NOMO-1 treated with DMSO at 0.1 percent for 48 hours (cell line): Measurements from ENCODE around the gene LONP2.

ENCODE experiments used
- DNase-seq: peaks from one replicate; lab custom pipeline; 2025; ENCODE audit not compliant: unreplicated experiment; lab: John Stamatoyannopoulos, UW

The LONP2 gene, protein sequence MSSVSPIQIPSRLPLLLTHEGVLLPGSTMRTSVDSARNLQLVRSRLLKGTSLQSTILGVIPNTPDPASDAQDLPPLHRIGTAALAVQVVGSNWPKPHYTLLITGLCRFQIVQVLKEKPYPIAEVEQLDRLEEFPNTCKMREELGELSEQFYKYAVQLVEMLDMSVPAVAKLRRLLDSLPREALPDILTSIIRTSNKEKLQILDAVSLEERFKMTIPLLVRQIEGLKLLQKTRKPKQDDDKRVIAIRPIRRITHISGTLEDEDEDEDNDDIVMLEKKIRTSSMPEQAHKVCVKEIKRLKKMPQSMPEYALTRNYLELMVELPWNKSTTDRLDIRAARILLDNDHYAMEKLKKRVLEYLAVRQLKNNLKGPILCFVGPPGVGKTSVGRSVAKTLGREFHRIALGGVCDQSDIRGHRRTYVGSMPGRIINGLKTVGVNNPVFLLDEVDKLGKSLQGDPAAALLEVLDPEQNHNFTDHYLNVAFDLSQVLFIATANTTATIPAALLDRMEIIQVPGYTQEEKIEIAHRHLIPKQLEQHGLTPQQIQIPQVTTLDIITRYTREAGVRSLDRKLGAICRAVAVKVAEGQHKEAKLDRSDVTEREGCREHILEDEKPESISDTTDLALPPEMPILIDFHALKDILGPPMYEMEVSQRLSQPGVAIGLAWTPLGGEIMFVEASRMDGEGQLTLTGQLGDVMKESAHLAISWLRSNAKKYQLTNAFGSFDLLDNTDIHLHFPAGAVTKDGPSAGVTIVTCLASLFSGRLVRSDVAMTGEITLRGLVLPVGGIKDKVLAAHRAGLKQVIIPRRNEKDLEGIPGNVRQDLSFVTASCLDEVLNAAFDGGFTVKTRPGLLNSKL

DNA sequence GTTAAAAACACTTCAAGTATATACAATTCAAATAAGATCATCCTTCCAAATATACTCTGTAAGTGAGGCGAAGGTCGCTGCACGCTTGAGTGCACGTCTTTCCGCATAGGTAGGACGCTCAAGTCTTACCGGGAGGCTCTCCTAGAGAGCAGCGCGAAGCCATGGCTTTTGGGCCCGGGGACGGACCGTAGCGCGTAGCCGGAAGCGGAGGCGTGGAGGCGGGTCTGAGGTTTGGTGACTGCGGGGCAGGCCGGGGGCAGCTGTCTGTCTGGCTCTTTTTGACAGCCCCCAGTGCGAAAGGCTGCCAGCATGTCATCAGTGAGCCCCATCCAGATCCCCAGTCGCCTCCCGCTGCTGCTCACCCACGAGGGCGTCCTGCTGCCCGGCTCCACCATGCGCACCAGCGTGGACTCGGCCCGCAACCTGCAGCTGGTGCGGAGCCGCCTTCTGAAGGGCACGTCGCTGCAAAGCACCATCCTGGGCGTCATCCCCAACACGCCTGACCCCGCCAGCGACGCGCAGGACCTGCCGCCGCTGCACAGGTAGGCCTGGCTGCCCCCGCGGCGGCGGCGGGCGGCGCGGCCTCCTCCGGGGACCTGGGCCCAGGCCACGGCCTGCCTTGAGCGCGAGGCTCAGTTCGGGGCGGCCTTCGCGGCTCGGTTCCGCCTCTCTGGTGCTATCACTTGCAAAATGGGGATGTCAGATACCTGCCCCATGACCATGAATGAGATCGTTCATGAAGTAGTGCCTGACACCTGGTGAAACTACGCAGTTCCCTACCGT is at the start of gene LONP2:
TSS of gene LONP2 (plus strand) at position 221 of the 783 bp plus-strand sequence. CDS start at position 310, 89 bp downstream.
- peak; percentile 84 for DNase-seq

DNA sequence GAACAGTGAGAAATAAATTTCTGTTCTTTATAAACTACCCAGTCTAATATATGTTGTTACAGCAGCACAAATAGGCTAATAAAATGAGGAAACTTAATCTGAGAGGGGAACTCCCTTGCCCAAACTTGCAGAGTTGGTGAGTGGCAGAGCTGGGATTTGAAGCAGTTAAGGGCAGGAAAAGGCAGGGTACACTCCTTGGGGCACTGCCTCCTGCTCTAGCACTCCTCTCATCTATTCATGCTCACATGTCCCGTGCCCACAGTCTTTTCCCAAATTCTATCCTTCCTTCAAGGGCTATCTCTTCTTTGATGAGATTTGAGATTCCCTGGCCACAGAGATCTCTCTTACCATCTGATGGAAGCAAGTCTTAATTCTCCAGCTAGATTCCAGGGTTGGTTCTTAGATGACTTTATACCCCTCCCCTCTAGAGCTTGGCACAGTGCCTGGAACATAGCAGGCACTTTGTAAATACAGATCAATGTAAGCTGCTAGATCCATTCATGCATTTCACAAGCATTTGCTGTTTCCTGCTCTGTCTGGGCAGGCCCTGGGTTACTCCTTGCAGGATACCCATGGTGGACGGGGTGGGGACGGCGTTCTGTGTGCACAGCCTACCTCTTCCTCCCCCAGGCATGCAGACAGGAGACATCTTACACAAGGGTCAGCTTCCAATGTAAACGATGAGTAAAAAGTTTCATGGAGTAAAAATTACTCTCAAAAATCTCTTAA is 49.1 kb upstream of the LONP2 start:
- no peak for DNase-seq

DNA sequence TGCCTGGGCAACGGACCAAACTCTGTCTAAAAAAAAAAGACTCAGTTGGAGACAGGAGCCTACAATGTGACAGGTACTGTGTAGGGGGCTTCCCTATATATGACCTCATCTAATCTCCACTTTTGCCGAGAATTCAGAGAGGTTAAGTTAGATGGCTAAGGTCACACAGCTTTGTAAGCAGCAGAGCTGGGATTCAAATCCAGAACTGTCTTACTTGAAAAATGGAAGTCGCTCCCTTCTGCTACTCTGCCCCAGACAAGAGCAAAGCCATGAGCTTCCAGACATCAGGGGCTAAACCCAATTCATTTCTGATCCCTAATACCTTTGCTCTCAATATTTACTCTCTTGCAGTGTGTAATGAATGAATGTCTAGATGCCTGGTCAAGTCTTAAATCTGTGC is 46.8 kb upstream of the LONP2 start:
- DNase-seq = peak; percentile 87

DNA sequence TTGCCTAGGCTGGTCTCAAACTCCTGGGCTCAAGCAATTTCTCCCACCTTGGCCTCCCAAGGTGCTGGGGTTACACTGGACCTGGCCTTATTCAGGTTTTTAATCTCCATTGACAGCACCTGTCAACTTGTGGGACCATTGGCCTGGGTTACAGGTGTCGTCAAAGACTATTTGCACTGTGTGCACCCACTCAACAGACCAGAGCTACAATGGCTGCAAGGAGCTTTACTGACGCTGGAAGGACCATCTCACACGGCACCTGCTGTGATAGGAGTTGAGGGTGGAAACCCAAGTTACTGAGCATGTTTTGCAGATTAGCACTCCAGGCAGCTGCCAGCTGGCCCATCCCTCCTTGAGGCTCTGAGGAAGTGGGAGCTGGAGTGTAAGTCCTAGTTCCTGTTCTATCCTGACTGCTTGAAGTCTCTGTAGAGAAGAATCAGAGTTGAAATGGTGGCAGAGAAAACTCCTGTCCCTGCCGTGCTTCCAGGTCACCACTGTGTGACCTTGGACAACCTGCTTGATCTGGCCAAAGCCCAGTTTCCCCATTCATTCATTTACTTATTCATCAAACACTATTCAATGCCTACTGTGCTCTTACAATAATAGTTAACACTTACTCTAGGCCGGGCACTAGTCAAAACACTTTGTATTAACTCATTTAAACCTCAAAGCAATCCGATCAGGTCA is 42.4 kb upstream of the LONP2 start:
- DNase-seq = peak; percentile 2

DNA sequence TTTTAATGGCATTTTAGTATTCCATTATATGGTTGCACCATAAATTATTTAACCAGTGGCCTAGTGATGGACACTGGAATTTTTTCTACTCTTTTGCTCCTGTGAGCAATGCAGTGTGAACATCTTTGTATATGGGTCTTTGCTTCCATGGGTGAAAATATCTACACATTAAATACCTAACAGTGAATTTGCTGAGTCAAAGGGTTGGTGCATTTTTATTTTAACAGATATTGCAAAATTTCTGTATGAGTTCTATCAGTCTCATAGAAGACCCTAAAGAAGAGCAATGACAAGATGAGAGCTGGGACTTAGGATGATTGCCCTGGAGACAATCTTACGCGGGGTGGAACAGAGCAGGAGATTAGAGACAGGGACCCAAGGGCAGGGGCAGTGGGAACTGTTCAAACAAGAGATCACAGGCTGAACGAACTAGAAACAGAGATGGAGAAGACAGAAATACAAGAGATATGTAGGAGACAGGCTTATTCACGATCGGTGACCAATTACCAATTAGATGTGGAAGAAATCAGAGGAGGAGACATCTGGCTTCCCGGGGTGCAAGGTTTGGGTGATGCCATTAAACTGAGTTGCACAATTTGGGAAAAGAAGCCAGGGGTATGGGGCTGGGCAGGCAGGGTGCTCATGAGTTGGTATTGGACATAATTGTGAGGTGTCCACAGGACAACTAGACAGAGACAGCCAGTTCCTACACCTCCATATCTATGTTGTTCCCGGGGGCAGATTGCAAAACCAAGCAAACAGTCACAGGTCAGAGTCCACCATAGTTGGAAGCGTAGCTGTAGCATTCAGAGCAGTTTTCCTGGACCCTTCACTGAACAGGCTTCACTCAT is 39.9 kb upstream of the LONP2 start:
- DNase-seq = no peak

DNA sequence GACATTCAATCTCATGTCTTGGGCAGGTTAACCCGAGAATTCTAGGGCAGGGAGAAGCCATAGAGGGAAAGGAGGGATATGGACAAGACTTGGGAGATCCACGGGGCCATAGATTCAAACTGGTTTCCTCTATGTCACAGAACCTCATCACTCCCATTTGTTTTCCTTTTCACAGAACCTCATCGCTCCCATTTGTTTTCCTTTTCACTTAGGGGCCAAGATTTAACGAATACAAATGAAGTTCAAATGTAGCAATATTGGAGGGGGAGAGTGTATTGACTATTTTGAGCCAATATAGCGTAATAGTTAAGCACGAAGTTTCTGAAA is 39.3 kb upstream of the LONP2 start:
- DNase-seq = no peak

DNA sequence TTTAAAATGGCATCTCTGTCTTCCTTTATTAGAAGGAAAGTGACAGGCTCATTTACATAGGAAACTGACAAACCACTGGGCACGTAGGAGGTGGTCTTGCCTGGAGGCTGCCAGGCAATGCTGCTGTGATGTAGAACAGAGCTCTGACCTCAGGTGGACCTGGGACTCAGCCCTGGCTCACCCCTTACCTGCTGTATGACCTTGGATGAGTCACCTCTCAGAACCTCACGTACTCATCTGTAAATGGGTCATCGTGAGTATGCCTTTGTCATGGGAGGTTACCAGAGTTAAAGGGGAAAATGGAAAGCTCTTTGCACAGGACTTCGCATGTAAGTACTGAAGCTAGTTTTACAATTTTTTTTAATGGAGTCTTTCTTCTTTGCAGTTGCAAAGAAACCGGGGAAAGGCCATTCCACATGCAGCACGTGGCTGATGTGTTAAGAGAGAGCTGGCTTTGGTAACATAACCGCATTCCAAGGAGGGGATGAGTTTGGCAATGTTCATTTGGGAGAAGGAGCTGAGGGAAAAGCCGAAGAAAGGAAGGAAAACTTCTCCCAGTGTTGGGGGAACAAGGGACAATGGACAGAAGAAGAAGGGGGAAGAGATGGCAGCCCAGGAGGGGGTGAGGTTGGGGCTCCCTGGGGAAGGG is 37.4 kb upstream of the LONP2 start:
- DNase-seq = no peak

DNA sequence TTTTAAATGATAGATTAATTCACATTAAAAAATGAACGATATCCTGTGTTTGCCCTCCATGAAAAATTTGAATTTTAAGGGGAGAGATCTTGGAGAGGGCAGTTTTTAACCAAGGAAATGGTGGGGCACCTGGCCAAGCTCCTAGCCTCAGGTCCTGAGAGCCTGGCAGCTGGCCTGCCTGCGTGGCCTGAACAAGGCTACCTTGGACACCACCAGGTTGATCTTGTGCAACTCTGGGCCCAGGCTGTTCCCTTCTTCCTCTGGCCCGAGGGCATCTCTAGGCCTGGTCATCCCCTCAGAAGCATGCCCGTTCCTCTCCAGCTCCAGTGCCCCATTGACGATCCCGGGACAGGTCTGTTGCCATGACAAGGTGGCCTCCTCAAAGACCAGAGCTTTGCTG is 33.4 kb upstream of the LONP2 start:
- no peak for DNase-seq

DNA sequence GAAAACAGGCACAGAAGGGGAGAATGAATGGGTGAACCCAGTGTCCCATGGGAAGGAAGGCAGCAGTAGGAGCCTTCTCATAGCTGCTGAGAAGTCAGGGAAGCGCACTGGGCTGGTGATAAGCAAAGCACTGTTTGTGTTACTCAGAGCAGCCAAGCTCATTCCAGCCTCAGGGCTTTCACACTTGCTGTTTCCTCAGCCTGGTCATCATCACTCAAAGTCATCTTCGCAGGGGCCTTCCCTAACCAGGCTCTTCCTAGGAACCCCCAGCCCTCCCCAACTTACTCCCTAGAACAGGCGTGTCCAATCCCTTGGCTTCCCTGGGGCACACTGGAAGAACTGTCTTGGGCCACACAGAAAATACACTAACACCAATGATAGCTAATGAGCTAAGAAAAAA is 32.1 kb upstream of the LONP2 start:
- no peak for DNase-seq

DNA sequence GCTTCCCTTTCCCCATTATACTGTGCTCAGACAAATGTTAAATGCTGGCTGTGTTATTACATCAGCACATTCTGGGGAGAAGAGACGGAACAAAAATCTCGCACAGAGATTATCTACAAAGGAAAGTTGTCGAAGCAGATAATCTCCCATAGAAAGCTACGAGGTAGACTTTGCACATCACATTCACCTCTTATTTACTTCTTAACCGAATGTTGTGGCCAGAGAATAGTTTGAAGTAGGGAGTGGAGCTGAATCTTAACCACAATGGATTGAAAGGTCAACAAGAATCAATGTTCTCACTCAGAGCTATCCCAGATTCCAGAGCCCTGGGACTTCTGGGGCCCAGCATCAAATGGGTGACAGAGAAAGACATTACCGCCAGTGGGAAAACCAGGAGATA is 28.4 kb upstream of the LONP2 start:
- no peak for DNase-seq

DNA sequence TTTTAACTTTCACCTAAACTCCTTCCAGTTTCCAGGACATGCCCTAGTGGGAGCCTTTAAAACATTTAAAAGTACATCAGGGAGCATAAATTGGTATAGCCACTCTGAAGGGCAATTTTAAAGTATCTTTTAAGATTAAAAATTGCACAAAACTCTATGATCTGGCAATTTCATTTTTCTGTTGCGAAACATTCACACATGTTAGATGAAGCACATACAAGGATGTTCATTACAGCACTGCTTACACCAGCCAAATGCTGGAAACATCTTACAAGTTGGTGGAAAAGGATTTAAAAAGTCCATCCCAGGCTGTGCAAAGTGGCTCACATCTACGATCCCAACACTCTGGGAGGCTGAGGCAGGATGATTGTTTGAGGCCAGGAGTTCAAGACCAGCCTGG is 26.4 kb upstream of the LONP2 start:
- DNase-seq = no peak

DNA sequence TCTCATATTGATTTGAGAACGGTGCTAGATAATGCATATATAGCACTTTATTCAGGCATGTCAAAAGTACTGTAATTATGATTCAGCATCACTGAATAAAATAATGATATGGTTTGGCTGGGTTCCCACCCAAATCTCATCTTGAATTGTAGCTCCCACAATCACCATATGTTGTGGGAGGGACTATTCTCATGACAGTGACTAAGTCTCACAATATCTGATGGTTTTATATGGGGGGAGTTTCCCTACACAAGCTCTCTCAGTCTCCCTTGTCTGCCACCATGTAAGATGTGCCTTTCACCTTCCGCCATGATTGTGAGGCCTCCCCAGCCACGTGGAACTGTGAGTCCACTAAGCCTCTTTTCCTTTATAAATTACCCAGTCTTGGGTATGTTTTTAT is 25.6 kb upstream of the LONP2 start:
- DNase-seq = no peak

DNA sequence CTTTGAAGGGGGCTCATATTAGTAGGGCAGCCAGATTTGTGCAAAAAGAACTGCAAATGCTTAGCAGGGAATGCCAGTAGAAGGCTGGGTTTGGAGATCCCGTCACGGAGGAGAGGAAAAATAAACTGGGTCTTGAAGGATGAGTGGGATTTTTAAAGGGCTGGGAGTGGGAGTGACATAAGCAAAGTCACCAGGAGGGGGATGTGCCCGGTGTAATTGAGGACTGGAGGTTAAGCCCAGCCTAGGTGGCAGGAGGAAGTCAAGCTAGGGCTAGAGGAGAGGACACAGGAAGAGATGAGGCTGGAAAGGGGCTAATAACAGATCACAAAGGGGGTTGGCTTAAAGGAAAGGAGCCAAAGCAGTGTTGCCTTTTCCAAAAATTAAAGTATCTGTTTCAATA is 23.2 kb upstream of the LONP2 start:
- DNase-seq = no peak

DNA sequence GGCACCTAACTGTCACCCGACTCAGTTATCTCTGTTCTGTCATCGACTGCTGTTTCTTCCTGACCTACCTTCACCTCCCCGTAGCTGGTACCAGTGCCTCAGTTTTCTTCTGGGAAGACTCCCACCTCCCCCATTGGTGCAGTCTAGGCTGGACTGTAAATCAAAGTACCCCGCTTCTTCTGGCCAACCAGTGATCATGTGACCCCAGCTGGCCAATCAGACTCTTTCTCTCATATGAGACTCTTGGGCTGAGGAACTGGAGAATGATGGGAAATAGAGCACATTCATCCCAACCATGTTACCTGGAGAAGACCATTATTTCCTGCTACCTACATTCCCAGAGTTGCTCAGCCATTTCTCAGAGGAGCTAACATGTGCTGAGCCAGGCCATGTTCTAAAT is 20.6 kb upstream of the LONP2 start:
- DNase-seq = no peak

DNA sequence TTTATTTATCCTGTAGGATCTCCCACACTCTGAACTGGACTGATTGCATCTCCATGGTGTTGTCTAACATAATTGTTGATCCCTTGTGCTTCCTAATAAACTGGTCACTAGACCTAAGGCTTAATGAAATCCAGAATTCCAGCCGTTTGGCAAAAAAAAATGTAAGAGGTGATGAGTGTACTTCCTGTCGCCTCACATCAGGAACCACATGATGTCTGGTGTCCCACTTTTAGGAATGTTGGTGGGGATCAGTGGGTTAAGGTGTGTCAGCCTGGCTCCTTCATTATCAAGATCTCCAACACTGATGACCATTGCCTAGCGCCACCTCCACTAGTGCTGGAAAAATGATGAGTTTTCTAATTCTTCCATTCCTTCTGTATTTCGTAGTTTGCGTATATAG is 18.6 kb upstream of the LONP2 start:
- no peak for DNase-seq

DNA sequence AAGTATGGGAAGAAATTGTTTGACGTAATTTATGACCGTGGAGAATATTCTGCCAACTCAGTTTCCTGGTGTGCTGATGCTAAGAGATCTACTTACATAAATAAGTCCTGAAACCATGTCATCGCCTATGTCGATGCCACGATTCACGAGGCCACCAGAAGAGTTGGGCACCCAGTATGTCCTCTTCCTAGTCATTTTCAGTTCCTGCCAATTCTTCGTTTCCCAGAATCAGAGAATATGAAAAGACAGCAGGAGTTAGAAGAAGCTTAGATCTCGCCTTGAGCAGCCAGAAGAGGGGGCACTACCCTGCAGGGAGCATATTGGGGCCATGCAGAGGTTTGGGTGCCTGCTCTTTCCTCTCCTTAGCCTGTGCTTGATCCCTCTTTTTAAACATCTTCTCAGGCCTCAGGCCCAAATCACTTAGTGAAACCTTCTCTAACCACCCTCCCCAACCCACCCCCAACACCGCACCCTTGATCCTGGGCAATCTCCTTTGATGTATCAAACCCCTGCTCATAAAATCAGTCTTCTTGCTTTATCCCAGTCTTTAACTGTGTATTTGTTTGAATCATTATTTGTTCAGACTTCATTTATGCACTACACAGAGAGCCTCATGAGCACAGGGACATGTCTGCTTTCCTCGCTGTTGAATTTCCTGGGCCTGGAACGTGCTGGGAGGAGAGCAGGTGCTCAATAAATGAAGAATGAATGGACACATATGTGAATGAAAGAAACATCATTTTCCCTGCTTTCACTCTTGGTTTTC is 12.2 kb upstream of the LONP2 start:
- peak; percentile 12 for DNase-seq

DNA sequence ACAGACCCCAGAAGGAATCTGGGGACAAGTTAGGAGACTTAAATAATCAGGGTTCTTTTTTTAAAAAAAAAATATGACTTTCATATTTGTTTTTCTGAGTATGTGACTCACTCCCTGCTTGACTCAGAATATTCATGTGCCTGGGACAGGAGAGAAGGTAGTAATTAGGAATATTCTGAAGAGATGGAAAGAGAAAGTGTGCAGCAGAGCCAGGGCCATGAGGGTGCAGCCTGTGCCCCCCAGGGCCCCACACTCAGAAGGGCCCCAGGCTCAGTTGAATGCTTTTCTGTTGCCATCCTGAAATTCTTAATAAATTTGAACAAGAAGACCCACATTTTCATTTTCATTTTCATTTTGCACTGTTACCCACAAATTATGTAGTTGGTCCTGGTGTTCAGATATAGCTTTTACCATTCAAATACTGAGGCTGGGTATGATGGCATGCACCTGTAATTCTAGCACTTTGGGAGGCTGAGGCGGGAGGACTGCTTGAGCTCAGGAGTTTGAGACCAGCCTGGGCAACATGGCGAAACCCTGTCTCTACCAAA is 11.5 kb upstream of the LONP2 start:
- no peak for DNase-seq

DNA sequence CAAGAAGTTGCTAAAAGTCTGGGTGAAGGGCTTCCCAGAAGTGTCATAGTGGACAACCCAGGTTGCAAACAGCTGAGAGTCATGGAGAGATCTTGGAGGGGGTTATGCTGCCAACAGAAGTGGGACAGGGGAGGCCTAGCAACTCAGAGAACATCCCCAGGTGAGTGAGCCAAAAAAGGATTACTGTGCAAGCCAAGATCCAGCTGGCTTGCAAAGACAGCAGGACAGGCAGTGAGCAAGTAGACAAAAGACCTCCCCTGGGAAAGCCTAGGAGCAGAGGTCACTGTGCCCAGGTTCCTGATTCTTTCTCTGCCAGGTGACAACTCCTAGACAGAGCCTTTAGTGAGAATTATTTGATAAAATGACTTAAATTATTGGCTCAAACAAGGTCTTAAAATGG is 9.5 kb upstream of the LONP2 start:
- no peak for DNase-seq
